A673 (cell line): ENCODE measurements around the gene GPAT3. TPM values are rescaled to one million over a fixed set of nuclear protein-coding genes. Genes with fewer than 3 reads are reported as not detected.

Experiments used
- BruUV-seq: library from RNA; stranded (reverse); fragments of 400-500 nt; replicated peaks from 2 replicates; lab custom pipeline; 2021; lab: Mats Ljungman, UMichigan
- CTCF ChIA-PET: fragments of 300-600 bp; sonication (Branson Sonifier 250); formaldehyde crosslinking; loops from one replicate; lab custom pipeline; 2022; ENCODE audit warnings: antibody characterized with exemption; lab: Charles Lee
- POLR2A ChIA-PET: fragments of 300-600 bp; sonication (Branson Sonifier 250); formaldehyde crosslinking; loops from one replicate; lab custom pipeline; 2022; ENCODE audit warnings: antibody characterized with exemption; ENCODE audit not compliant: low non-redundant PET; lab: Charles Lee
- DNase-seq: peaks from one replicate; pipeline ENCODE4 v3.0.0-alpha.2; 2015; ENCODE audit warnings: low spot score
- H3K27ac ChIP-seq: fragments of 200-600 bp; sonication (generic); 2 replicates; pipeline ENCODE4 v1.5.1; 2016; ENCODE audit warnings: mixed run types, low read depth, mild to moderate bottlenecking, mixed read lengths, antibody characterized with exemption, low read length; ENCODE audit not compliant: poor library complexity, severe bottlenecking
- H3K27me3 ChIP-seq: fragments of 200-600 bp; sonication (generic); replicated peaks from 2 replicates; pipeline ENCODE4 v1.6.1; 2017; ENCODE audit warnings: mixed run types, low read depth, mild to moderate bottlenecking, mixed read lengths, antibody characterized with exemption, low read length; ENCODE audit not compliant: insufficient read depth, poor library complexity
- H3K36me3 ChIP-seq: fragments of 200-600 bp; sonication (generic); 2 replicates; pipeline ENCODE4 v1.6.1; 2016; ENCODE audit warnings: mixed run types, mild to moderate bottlenecking, mixed read lengths, antibody characterized with exemption, low read length; ENCODE audit not compliant: insufficient read depth, poor library complexity, severe bottlenecking
- H3K4me1 ChIP-seq: fragments of 200-600 bp; sonication (generic); 2 replicates; pipeline ENCODE4 v1.6.1; 2017; ENCODE audit warnings: mixed run types, mild to moderate bottlenecking, mixed read lengths, antibody characterized with exemption, low read length; ENCODE audit not compliant: insufficient read depth, poor library complexity, severe bottlenecking
- H3K4me3 ChIP-seq: fragments of 200-600 bp; sonication (generic); 2 replicates; pipeline ENCODE4 v1.5.1; 2016; ENCODE audit warnings: low read depth, mixed run types, mild to moderate bottlenecking, mixed read lengths, low read length; ENCODE audit not compliant: poor library complexity, severe bottlenecking
- H3K9me3 ChIP-seq: fragments of 200-600 bp; sonication (generic); 2 replicates; pipeline ENCODE4 v1.6.1; 2016; ENCODE audit warnings: mixed run types, low read depth, mild to moderate bottlenecking, mixed read lengths, antibody characterized with exemption, low read length; ENCODE audit not compliant: poor library complexity, severe bottlenecking
- CTCF ChIP-seq: fragments of 300-800, 200-600 bp; sonication (generic); conservative IDR thresholded peaks from 2 replicates; pipeline ENCODE4 v1.5.1; 2017; ENCODE audit warnings: low read depth, mild to moderate bottlenecking, antibody characterized with exemption, low read length, moderate library complexity, mixed read lengths
- EZH2 ChIP-seq: fragments of 200-600 bp; sonication (generic); IDR thresholded peaks from 2 replicates; pipeline ENCODE4 v1.6.1; 2017; ENCODE audit warnings: borderline replicate concordance, low read depth, mild to moderate bottlenecking, mixed read lengths, antibody characterized with exemption, low read length; ENCODE audit not compliant: poor library complexity, severe bottlenecking
- intact Hi-C: fragments of 100-400 bp; cut with micrococcal nuclease; formaldehyde crosslinking; loops from one replicate; pipeline ENCODE4 v1.10.0; 2022; ENCODE audit not compliant: unreplicated experiment
- total RNA-seq: library from RNA; stranded (reverse); gene quantifications from 2 replicates; pipeline ENCODE4 v1.2.3, GENCODE V29; 2021

GPAT3 gene
- total RNA-seq, 1 experiment from 2014 or later, result 1.2 TPM

GRCh38 chr4:83605210-83605609 is 69.3 kb downstream of the GPAT3 start:
- no peak for TF ChIP-seq EZH2
- TF ChIP-seq CTCF, result no peak
- intact Hi-C loops, result no loop called here
- no peak overlapping the region for H3K27ac ChIP-seq
- no peaks in the 10 kb centered on the region for H3K9me3 ChIP-seq
- H3K4me1 ChIP-seq, result no peaks in the 10 kb centered on the region
- ChIA-PET POLR2A (no interaction called here), CTCF (no interaction called here)
- H3K4me3 ChIP-seq, result no peak overlapping the region
- H3K27me3 ChIP-seq, result no peaks in the 10 kb centered on the region
- H3K36me3 ChIP-seq, result no peaks in the 10 kb centered on the region
- no TSS peak for BruUV-seq
- no peak for DNase-seq

- H3K27me3 ChIP-seq, result no peaks in the 10 kb centered on the region
- H3K9me3 ChIP-seq, result no peaks in the 10 kb centered on the region
- ChIA-PET CTCF (no interaction called here), POLR2A (no interaction called here)
- H3K4me3 ChIP-seq, result no peak overlapping the region
- intact Hi-C loops, result no loop called here
- no peaks in the 10 kb centered on the region for H3K4me1 ChIP-seq
- no peak overlapping the region for H3K27ac ChIP-seq
- TF ChIP-seq EZH2, result no peak
- TF ChIP-seq CTCF, result no peak
- DNase-seq, result no peak
- H3K36me3 ChIP-seq, result no peaks in the 10 kb centered on the region
- BruUV-seq, result no TSS peak
These were observed 69.8 kb downstream of the GPAT3 start for GRCh38 chr4:83605744-83606172.

- ChIA-PET CTCF (no interaction called here), POLR2A (no interaction called here)
- no peak for DNase-seq
- BruUV-seq, result no TSS peak
- H3K4me1 ChIP-seq, result no peaks in the 10 kb centered on the region
- intact Hi-C loops, result no loop called here
- no peaks in the 10 kb centered on the region for H3K36me3 ChIP-seq
- no peak overlapping the region for H3K27ac ChIP-seq
- no peaks in the 10 kb centered on the region for H3K27me3 ChIP-seq
- H3K4me3 ChIP-seq, result no peak overlapping the region
- no peak for TF ChIP-seq EZH2
- no peaks in the 10 kb centered on the region for H3K9me3 ChIP-seq
These were observed 70.6 kb downstream of the GPAT3 start for GRCh38 chr4:83606460-83606859.

- Histone ChIP-seq H3K27me3 (no peaks in the 10 kb centered on the region), H3K27ac (no peak overlapping the region), H3K9me3 (no peaks in the 10 kb centered on the region), H3K4me1 (no peaks in the 10 kb centered on the region), H3K4me3 (no peak overlapping the region), H3K36me3 (no peaks in the 10 kb centered on the region)
- POLR2A ChIA-PET, result no interaction called here
- intact Hi-C loops, result no loop called here
- no peak for DNase-seq
- CTCF ChIA-PET, result no interaction called here
- BruUV-seq, result no TSS peak
- no peak for TF ChIP-seq CTCF
- no peak for TF ChIP-seq EZH2
These were observed 71.0 kb downstream of the GPAT3 start for GRCh38 chr4:83606898-83607297.
